Thyroid gland (tissue), 4 donors: ENCODE data around the gene PLCB1. TPM values are rescaled to one million over a fixed set of nuclear protein-coding genes. Genes with fewer than 3 reads are reported as not detected.

Experiments used
- DNase-seq, 2 donors: peaks; one replicate each; pipeline ENCODE4 v3.0.0-alpha.2; 2019
- H3K27ac ChIP-seq, 3 donors: fragments of 200-600 bp; sonication (generic); 1 replicate in 2 of 3; 2 replicates in 1 of 3; pipeline ENCODE4 v1.5.1; 2016 to 2019; ENCODE audit warnings: mild to moderate bottlenecking in 1 of 3, moderate library complexity in 1 of 3
- H3K27me3 ChIP-seq: fragments of 200-600 bp; sonication (generic); one replicate; pipeline ENCODE4 v1.5.1; 2019
- H3K36me3 ChIP-seq, 2 donors: fragments of 200-600 bp; sonication (generic); one replicate each; pipeline ENCODE4 v1.5.1; 2016 to 2019
- H3K4me1 ChIP-seq, 2 donors: fragments of 200-600 bp; sonication (generic); one replicate each; pipeline ENCODE4 v1.5.1; 2017 to 2019
- H3K4me3 ChIP-seq, 3 donors: fragments of 200-600 bp; sonication (generic); replicated peaks in 1 of 3; 1 replicate in 2 of 3; 2 replicates in 1 of 3; pipeline ENCODE4 v1.5.1; 2016; ENCODE audit warnings: mild to moderate bottlenecking in 1 of 3
- H3K9me3 ChIP-seq: fragments of 200-600 bp; sonication (generic); one replicate; pipeline ENCODE4 v1.5.1; 2017
- POLR2A ChIP-seq, 2 donors: fragments of 450-650 bp; IDR thresholded peaks; one replicate each; pipeline ENCODE4 v1.6.1; 2017; ENCODE audit warnings: antibody characterized with exemption in 2 of 2, mild to moderate bottlenecking in 2 of 2, moderate library complexity in 1 of 2
- WGBS, 2 donors: methylation state at CpG; one replicate each; pipeline ENCODE4 v1.1.5; 2017; 5-methylcytosine and 5-hydroxymethylcytosine counted together
- intact Hi-C: fragments of 100-400 bp; cut with DNase I; formaldehyde crosslinking; loops from one replicate; pipeline ENCODE4 v1.15.1; 2023
- total RNA-seq, 4 donors: library from RNA; depleted of rRNA; stranded (reverse); fragments of >200 nt; gene quantifications; one replicate each; pipeline ENCODE4 v1.2.3, GENCODE V29; 2016
- TF ChIP-seq, protein P1 (sequence below), 6 experiments: fragments of 200-600 bp in 3 of 6; fragments of 450-650 bp in 3 of 6; sonication (generic) in 3 of 6; IDR thresholded peaks; one replicate each; pipeline ENCODE4 v1.5.1; 2016 to 2019; ENCODE audit warnings: antibody characterized with exemption in 6 of 6, mild to moderate bottlenecking in 2 of 6, inconsistent platforms in 1 of 6, moderate library complexity in 1 of 6

Gene PLCB1
- total RNA-seq, 4 donors from 2014 or later: 7.3 to 14.1 (median 11.0) TPM

DNA sequence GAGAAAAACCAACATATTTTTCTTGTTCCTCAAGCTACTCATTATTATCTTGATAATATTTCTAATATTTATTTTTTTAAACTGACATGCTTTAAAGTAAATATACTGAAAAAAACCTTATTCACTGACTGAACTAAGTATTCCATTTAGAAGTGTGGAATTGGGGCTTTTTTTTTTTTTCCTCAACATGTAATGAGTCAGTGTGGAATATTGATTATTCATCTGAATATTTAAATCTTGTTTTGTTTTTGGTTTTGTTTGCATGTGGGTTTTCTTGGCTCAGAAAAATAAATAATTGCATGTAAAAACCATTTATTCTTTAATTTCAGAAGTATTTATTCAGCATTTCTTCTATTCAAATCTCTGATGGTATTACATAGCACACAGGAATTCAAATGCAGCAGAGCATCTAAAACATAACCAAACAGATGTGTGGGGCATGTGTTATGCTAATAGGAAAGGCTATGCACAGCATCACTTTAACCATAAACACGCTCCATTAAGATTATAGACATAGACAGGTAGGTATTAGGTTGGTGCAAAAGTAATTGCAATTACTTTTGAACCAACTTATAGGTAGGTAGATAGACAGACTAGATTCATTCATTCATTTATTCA lies 166.5 kb downstream of the PLCB1 start:
- no peak overlapping the region for H3K27ac ChIP-seq
- H3K4me3 ChIP-seq: no peak overlapping the region
- H3K36me3 ChIP-seq: no peaks in the 10 kb centered on the region
- no peaks in the 10 kb centered on the region for H3K27me3 ChIP-seq
- no peak for DNase-seq
- intact Hi-C loops: no loop called here
- 94% methylated on average over 1 of the region's 1 CpG for WGBS, 2 donors
- TF ChIP-seq POLR2A (IDR thresholded peaks at IDR 0.05): no peak
- TF ChIP-seq, protein P1, sequence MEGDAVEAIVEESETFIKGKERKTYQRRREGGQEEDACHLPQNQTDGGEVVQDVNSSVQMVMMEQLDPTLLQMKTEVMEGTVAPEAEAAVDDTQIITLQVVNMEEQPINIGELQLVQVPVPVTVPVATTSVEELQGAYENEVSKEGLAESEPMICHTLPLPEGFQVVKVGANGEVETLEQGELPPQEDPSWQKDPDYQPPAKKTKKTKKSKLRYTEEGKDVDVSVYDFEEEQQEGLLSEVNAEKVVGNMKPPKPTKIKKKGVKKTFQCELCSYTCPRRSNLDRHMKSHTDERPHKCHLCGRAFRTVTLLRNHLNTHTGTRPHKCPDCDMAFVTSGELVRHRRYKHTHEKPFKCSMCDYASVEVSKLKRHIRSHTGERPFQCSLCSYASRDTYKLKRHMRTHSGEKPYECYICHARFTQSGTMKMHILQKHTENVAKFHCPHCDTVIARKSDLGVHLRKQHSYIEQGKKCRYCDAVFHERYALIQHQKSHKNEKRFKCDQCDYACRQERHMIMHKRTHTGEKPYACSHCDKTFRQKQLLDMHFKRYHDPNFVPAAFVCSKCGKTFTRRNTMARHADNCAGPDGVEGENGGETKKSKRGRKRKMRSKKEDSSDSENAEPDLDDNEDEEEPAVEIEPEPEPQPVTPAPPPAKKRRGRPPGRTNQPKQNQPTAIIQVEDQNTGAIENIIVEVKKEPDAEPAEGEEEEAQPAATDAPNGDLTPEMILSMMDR (IDR thresholded peaks at IDR 0.05): no peak
- no peaks in the 10 kb centered on the region for H3K4me1 ChIP-seq
- no peaks in the 10 kb centered on the region for H3K9me3 ChIP-seq

DNA sequence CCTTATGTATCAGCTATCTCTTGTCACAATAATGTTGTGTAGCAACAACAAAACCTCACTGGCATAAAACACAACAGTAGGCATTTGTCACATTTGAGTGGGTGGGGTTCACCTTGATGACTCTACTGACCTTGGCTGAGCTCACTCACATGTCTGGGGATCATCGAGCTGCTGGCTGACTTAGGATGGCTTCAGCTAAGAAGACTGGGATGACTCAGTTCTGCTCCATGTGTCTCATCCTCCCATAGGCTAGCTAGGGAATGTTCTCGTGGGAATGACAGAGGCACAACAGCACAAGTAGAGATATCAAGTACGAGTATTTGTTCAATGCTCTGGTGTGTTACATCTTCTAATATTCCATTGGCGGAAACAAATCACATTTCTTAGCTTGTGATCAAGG lies 167.9 kb downstream of the PLCB1 start:
- intact Hi-C loops: no loop called here
- Histone ChIP-seq H3K27ac (no peak overlapping the region), H3K9me3 (no peaks in the 10 kb centered on the region), H3K4me3 (no peak overlapping the region), H3K4me1 (no peaks in the 10 kb centered on the region), H3K27me3 (no peaks in the 10 kb centered on the region), H3K36me3 (no peaks in the 10 kb centered on the region)
- 95 to 97% methylated on average over 4 of the region's 4 CpGs for WGBS, 2 donors
- DNase-seq: no peak
- TF ChIP-seq POLR2A (IDR thresholded peaks at IDR 0.05): no peak
- TF ChIP-seq, protein P1 (IDR thresholded peaks at IDR 0.05): no peak

DNA sequence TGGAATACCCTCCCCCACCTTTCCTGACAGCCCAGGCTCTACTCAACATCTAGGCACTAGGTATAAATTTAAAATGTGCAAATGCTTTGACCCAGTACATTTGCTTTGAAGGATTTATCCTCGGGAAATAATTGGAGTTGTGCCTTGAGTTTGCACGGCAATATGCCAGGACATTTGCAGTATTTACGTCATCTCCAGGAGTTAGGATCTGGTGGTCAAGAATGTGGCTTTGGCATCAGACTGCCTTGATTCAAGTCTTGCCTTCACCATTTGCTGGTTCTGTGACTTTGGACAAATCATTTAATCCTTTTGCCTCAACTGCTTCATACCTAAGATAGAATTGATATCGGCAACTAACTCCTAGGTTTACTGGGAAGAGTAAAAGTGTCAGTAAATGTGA lies 169.6 kb downstream of the PLCB1 start:
- Histone ChIP-seq H3K9me3 (no peaks in the 10 kb centered on the region), H3K4me1 (no peaks in the 10 kb centered on the region), H3K36me3 (no peaks in the 10 kb centered on the region), H3K4me3 (no peak overlapping the region), H3K27ac (no peak overlapping the region), H3K27me3 (no peaks in the 10 kb centered on the region)
- 96% methylated on average over 4 of the region's 4 CpGs for WGBS, 2 donors
- TF ChIP-seq, protein P1 (IDR thresholded peaks at IDR 0.05): no peak
- TF ChIP-seq POLR2A (IDR thresholded peaks at IDR 0.05): no peak
- intact Hi-C loops: no loop called here
- DNase-seq: no peak

DNA sequence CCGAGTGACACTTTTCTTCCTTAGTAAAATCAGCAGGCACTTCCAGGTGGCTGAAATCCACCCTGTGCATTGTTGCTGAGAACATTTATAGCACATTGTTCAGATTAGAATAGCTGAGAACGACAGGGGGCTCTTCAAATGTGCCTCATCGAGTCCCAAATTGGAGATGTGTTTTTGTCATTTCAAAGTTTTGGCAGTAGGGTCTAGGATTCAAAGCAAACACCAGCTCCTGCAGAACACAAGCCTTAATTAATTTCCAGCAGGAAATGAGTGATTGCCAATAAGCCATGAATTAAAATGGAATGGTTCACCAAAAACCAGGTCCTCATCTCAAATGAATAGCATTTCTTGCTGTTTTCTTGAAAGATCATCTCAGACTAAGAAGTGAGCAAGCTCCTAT lies 171.6 kb downstream of the PLCB1 start:
- Histone ChIP-seq H3K9me3 (no peaks in the 10 kb centered on the region), H3K4me3 (no peak overlapping the region), H3K4me1 (no peaks in the 10 kb centered on the region), H3K36me3 (no peaks in the 10 kb centered on the region), H3K27ac (no peak overlapping the region), H3K27me3 (no peaks in the 10 kb centered on the region)
- intact Hi-C loops: no loop called here
- 59 to 79% methylated on average over 3 of the region's 3 CpGs for WGBS, 2 donors
- no peak for DNase-seq
- TF ChIP-seq POLR2A (IDR thresholded peaks at IDR 0.05): no peak
- TF ChIP-seq, protein P1 (IDR thresholded peaks at IDR 0.05): no peak

DNA sequence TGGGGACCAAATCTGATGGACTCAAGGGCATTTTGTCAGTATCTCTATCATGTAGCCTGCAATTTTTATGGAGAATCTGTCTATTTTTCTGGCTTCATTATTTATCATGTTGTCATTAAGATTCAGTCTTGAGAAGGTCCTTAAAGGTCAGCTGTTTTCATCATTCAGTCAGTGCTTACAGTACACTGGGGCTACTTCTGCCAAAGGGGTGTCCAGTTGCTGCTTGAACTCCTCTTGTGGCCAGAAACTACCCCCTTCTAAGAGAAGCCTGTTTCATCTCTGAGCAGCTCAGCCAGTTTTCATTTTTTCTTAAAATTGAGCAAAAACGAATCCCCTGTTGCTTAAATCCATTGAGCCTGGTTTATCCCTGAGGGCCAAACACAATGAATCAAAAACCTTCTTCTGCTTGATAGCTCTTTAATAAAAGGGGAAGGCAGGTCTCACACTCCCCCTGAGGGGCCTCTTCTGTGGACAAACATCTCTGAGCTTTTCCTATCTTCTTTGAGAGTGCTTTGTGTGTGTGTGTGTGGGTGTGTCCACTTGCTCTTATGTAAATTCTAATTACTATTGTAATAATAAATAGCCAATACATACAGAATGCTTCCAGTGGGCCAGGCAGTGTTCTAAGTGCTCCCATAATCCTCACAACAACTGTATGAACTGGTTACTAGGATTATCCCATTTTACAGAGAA lies 172.2 kb downstream of the PLCB1 start:
- 52 to 54% methylated on average over 1 of the region's 1 CpG for WGBS, 2 donors
- no peaks in the 10 kb centered on the region for H3K9me3 ChIP-seq
- no peak for TF ChIP-seq POLR2A (IDR thresholded peaks at IDR 0.05)
- TF ChIP-seq, protein P1 (IDR thresholded peaks at IDR 0.05): no peak
- H3K4me1 ChIP-seq: peaks cover 0 to 3% of the 10 kb centered on the region in 2 donors
- H3K36me3 ChIP-seq: no peaks in the 10 kb centered on the region
- no peak overlapping the region for H3K4me3 ChIP-seq
- intact Hi-C loops: no loop called here
- no peak overlapping the region for H3K27ac ChIP-seq
- no peaks in the 10 kb centered on the region for H3K27me3 ChIP-seq
- DNase-seq: no peak
